Panc1 (cell line): ENCODE data around the gene POLR3A. TPM values are rescaled to one million over a fixed set of nuclear protein-coding genes. Genes with fewer than 3 reads are reported as not detected.

Experiments used
- ATAC-seq: fragments of 200-7000 bp; cut with Tn5 transposase; 2 replicates; pipeline ENCODE4 v1.9.1; 2020; ENCODE audit warnings: mild to moderate bottlenecking, moderate library complexity
- BruUV-seq: library from RNA; stranded (reverse); fragments of 400-500 nt; replicated peaks from 2 replicates; lab custom pipeline; 2021; lab: Mats Ljungman, UMichigan
- CTCF ChIA-PET: fragments of 300-600 bp; sonication (Branson Sonifier 250); formaldehyde crosslinking; loops from one replicate; lab custom pipeline; 2022; ENCODE audit warnings: antibody characterized with exemption; lab: Charles Lee
- POLR2A ChIA-PET: fragments of 300-600 bp; sonication (Branson Sonifier 250); formaldehyde crosslinking; loops from one replicate; lab custom pipeline; 2022; ENCODE audit warnings: antibody characterized with exemption; lab: Charles Lee
- DNase-seq: peaks from one replicate; pipeline ENCODE4 v3.0.0-alpha.2; 2010; ENCODE audit warnings: low read depth, low spot score
- H3K27ac ChIP-seq: 2 replicates; pipeline ENCODE4 v1.5.1; 2011; ENCODE audit warnings: mild to moderate bottlenecking, low read length, inconsistent platforms
- H3K27me3 ChIP-seq: fragments of 200-500 bp; sonication (Bioruptor generic); 2 replicates; pipeline ENCODE4 v1.6.0; 2014; ENCODE audit warnings: low read length, inconsistent platforms; ENCODE audit not compliant: control insufficient read depth, insufficient read depth
- H3K36me3 ChIP-seq: fragments of 200-500 bp; sonication (Bioruptor generic); 2 replicates; pipeline ENCODE4 v1.5.1; 2014; ENCODE audit warnings: inconsistent platforms, mild to moderate bottlenecking, low read length, moderate library complexity; ENCODE audit not compliant: control insufficient read depth, insufficient read depth
- H3K4me1 ChIP-seq: 2 replicates; pipeline ENCODE4 v1.5.1; 2011; ENCODE audit warnings: inconsistent platforms, mild to moderate bottlenecking, low read length, moderate library complexity; ENCODE audit not compliant: control insufficient read depth, insufficient read depth
- H3K4me3 ChIP-seq, 2 experiments: 2 replicates each; pipeline ENCODE4 v1.5.1; 2011 to 2012; ENCODE audit warnings: low read depth in 2 of 2, low read length in 2 of 2, mild to moderate bottlenecking in 2 of 2, inconsistent platforms in 1 of 2, moderate library complexity in 1 of 2
- H3K9me3 ChIP-seq: fragments of 200-500 bp; sonication (Bioruptor generic); 2 replicates; pipeline ENCODE4 v1.5.1; 2014; ENCODE audit warnings: low read depth, mild to moderate bottlenecking, inconsistent platforms, low read length, moderate library complexity; ENCODE audit not compliant: control insufficient read depth, insufficient read depth
- POLR2AphosphoS5 ChIP-seq: IDR thresholded peaks from 2 replicates; pipeline ENCODE4 v1.6.1; 2012; ENCODE audit warnings: mild to moderate bottlenecking, low read depth, low read length, moderate library complexity
- SIN3A ChIP-seq: IDR thresholded peaks from 2 replicates; pipeline ENCODE4 v1.6.1; 2012; ENCODE audit warnings: low read depth, mild to moderate bottlenecking, low read length, moderate library complexity, borderline replicate concordance; ENCODE audit not compliant: insufficient read depth
- TCF7L2 ChIP-seq: IDR thresholded peaks from 2 replicates; pipeline ENCODE4 v1.6.1; 2011; ENCODE audit warnings: mild to moderate bottlenecking, low read depth, low read length, inconsistent platforms
- in situ Hi-C: cut with HindIII; loops from 2 replicates; pipeline ENCODE4 v1.10.0; 2016; ENCODE audit warnings: low sequenced_read_pairs, low pct_unique_long_range_greater_than_20kb
- intact Hi-C: fragments of 100-400 bp; cut with micrococcal nuclease; formaldehyde crosslinking; loops from one replicate; pipeline ENCODE4 v1.10.0; 2022; ENCODE audit not compliant: unreplicated experiment
- total RNA-seq: library from RNA; stranded (reverse); gene quantifications from one replicate; pipeline ENCODE4 v1.2.1, GENCODE V29; 2021; ENCODE audit not compliant: unreplicated experiment
- TF ChIP-seq, protein P1 (sequence below): fragments of 450-650 bp; IDR thresholded peaks from 2 replicates; pipeline ENCODE4 v1.5.1; 2017; ENCODE audit warnings: mild to moderate bottlenecking
- TF ChIP-seq, protein P2 (sequence below), 2 experiments: IDR thresholded peaks; 2 replicates each; pipeline ENCODE4 v1.6.1; 2011 to 2012; ENCODE audit warnings: low read depth in 2 of 2, control low read depth in 1 of 2, low read length in 1 of 2, mild to moderate bottlenecking in 1 of 2, moderate library complexity in 1 of 2; ENCODE audit not compliant: insufficient read depth in 1 of 2

Gene POLR3A
- total RNA-seq, 1 experiment from 2014 or later: 26.3 TPM

DNA sequence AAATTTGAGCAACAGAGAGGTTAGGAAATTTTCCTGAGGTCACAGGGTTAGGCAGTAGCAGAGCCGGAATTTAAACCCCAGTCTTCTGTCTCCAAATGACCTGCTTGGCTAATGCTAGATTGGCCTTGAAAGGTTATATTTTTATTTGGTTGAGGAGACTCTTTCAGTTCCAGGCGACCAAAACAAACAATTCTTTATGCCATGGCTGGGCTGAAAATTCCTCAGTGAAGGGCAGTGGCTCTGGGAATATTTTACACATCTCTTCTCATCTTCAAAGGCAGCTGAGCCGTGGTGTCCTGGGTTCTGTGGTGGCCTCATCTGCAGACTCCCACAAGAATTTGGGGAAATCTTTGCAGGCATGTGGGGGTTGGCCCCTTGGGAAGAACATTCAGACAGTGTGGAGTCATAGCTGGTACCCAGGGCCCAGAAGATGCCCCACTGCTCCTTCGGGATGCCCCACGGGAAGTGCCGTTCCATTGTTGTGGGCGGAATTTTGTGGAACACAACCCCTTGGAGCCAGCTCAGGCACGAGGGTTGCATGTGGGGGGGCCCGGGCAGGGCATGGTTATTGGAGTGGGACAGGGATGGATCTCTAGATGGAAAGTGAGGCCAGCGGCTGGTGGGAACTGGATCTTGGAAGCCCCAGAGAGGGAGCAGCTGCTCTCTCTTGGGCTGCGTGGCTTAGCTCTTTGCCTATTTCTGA is 37.6 kb upstream of the POLR3A start:
- in situ Hi-C loops (no loop called here), intact Hi-C loops (no loop called here)
- no peaks in the 10 kb centered on the region for H3K9me3 ChIP-seq
- no peak overlapping the region for H3K27ac ChIP-seq
- no peak for DNase-seq
- H3K4me1 ChIP-seq: no peaks in the 10 kb centered on the region
- ChIA-PET CTCF (no interaction called here), POLR2A (no interaction called here)
- no peaks in the 10 kb centered on the region for H3K36me3 ChIP-seq
- ATAC-seq: no peak
- BruUV-seq: no TSS peak
- H3K27me3 ChIP-seq: no peaks in the 10 kb centered on the region
- TF ChIP-seq TCF7L2: no peak
- TF ChIP-seq, protein P1, sequence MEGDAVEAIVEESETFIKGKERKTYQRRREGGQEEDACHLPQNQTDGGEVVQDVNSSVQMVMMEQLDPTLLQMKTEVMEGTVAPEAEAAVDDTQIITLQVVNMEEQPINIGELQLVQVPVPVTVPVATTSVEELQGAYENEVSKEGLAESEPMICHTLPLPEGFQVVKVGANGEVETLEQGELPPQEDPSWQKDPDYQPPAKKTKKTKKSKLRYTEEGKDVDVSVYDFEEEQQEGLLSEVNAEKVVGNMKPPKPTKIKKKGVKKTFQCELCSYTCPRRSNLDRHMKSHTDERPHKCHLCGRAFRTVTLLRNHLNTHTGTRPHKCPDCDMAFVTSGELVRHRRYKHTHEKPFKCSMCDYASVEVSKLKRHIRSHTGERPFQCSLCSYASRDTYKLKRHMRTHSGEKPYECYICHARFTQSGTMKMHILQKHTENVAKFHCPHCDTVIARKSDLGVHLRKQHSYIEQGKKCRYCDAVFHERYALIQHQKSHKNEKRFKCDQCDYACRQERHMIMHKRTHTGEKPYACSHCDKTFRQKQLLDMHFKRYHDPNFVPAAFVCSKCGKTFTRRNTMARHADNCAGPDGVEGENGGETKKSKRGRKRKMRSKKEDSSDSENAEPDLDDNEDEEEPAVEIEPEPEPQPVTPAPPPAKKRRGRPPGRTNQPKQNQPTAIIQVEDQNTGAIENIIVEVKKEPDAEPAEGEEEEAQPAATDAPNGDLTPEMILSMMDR: no peak
- no peak for TF ChIP-seq POLR2AphosphoS5
- TF ChIP-seq, protein P2, sequence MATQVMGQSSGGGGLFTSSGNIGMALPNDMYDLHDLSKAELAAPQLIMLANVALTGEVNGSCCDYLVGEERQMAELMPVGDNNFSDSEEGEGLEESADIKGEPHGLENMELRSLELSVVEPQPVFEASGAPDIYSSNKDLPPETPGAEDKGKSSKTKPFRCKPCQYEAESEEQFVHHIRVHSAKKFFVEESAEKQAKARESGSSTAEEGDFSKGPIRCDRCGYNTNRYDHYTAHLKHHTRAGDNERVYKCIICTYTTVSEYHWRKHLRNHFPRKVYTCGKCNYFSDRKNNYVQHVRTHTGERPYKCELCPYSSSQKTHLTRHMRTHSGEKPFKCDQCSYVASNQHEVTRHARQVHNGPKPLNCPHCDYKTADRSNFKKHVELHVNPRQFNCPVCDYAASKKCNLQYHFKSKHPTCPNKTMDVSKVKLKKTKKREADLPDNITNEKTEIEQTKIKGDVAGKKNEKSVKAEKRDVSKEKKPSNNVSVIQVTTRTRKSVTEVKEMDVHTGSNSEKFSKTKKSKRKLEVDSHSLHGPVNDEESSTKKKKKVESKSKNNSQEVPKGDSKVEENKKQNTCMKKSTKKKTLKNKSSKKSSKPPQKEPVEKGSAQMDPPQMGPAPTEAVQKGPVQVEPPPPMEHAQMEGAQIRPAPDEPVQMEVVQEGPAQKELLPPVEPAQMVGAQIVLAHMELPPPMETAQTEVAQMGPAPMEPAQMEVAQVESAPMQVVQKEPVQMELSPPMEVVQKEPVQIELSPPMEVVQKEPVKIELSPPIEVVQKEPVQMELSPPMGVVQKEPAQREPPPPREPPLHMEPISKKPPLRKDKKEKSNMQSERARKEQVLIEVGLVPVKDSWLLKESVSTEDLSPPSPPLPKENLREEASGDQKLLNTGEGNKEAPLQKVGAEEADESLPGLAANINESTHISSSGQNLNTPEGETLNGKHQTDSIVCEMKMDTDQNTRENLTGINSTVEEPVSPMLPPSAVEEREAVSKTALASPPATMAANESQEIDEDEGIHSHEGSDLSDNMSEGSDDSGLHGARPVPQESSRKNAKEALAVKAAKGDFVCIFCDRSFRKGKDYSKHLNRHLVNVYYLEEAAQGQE (IDR thresholded peaks at IDR 0.05; ENCODE audit: insufficient read depth in 1 of 2, low read depth in 2 of 2, low read length in 1 of 2): no peak
- TF ChIP-seq SIN3A: no peak
- no peak overlapping the region for H3K4me3 ChIP-seq

DNA sequence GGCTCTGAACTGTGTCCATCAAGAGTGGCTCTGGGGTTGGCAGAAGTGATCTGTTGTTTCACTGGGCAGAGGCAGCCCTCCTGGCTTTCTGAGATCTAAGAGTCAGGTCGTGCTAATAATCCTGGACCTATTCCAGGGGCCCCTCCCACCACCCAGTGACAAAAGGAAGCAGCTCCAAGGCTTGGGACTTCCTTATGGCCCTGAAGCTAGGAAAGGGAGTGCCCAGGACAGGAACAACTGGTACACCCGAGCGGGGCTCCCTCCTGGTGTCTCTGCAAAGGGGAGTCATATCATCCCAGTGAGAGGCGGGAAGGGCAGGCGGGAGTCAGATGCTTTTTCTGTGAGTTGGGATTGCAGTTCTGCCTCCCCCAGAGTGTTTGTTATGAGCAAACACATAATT is 36.7 kb upstream of the POLR3A start:
- no peak overlapping the region for H3K27ac ChIP-seq
- H3K4me1 ChIP-seq: no peaks in the 10 kb centered on the region
- TF ChIP-seq TCF7L2: no peak
- TF ChIP-seq, protein P1: no peak
- ChIA-PET CTCF (no interaction called here), POLR2A (no interaction called here)
- in situ Hi-C loops (no loop called here), intact Hi-C loops (no loop called here)
- no peak overlapping the region for H3K4me3 ChIP-seq
- H3K27me3 ChIP-seq: no peaks in the 10 kb centered on the region
- DNase-seq: no peak
- no peaks in the 10 kb centered on the region for H3K36me3 ChIP-seq
- no peak for ATAC-seq
- H3K9me3 ChIP-seq: no peaks in the 10 kb centered on the region
- no TSS peak for BruUV-seq
